SW480 (cell line): ENCODE measurements around the gene TMEM176A.
"Not testable (repeated sequence)": the region's sequence is repeated elsewhere in the genome, so short reads cannot be mapped to it uniquely, and the experiment has no call there.

Experiments used
- DNase-seq: peaks from one replicate; pipeline ENCODE4 v3.0.0-alpha.2; 2016; ENCODE audit warnings: low spot score

The TMEM176A gene

DNA sequence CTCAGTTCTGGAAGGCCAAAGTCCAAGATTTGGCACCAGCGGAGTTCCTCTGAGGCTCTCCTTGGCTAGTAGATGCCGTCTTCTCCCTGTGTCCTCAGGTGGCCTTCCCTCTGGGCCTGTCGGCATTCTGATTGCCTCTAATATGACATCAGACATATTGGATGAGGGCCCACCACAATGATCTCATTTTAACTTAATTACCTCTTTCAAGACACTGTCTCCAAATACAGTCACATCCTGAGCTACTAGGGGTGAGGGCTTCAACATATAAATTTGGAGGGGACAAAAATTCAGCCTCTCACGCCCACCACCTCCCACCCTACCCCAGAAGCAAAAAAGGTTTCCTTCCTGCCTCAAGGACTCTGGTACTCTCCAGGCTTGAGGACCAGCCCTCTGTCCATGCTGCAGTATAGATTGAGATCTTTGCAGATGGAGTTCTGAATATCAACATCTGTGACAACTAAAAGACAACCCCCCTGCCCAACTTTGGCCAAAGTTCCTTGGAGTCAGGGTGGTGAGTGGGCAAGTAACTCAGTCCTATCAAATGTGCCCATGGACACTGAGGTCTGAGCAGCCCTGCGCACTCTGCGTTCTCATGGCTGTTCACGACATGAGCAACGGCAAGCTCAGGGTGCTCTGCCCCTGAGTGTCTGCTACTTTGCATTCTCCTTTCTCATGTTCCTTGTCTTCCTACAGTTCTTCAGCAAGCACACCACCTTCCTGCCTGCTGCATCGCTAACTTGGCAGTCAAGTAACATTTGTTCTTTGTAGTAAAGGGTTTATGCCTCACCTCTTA, 11.9 kb upstream of the TMEM176A start:
- DNase-seq = no peak

DNA sequence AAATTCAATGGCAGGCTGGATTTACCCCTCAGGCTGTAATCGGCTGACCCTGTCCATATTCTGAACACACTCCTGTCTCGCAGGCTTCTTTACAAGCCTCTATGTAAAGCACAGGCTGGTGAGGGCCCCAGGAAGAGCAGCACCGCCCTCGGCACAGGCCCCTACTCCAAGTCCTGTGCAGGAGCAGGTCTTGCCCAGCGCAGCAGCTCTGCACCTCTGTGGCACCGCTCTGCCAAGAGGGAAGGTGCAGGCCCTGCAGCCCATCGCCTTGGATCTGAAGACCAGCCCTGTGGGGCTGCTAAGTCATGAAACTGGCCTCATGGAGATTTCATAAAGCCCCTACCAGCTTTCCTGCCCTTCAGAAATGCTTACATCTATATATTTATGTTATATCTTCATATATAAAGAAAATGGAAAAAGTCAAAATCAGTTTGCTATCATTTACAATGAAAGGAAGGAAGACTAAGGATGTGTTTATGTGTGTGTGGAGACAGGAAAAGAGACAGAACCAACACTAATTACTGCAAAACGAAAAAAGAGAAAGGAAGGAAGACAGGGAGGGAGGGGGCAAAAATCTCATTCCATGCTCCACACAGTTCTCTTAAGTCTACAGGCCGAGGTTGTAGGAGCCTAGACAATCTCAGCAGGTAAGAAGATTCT, 10.0 kb upstream of the TMEM176A start:
- DNase-seq = no peak

DNA sequence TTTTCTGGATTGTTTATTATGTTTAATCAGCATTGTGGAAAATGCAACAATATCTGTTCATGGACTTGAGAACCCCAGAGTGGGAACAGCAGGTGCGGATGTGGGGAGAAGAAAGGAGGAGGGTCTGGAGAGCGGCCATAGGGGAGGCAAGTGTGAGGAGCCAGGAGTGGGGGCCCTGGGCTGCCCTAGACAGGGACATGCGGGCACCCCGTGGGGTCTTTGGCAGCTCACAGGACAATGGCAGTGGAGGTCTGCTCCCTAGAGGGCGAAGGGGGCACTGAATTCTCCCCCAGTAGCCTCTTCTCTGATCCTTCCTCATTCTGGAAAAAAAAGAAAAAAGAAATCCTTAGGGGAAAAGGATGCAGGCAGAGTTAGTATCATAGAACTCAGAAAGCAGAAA, 9.3 kb upstream of the TMEM176A start:
- DNase-seq = no peak

DNA sequence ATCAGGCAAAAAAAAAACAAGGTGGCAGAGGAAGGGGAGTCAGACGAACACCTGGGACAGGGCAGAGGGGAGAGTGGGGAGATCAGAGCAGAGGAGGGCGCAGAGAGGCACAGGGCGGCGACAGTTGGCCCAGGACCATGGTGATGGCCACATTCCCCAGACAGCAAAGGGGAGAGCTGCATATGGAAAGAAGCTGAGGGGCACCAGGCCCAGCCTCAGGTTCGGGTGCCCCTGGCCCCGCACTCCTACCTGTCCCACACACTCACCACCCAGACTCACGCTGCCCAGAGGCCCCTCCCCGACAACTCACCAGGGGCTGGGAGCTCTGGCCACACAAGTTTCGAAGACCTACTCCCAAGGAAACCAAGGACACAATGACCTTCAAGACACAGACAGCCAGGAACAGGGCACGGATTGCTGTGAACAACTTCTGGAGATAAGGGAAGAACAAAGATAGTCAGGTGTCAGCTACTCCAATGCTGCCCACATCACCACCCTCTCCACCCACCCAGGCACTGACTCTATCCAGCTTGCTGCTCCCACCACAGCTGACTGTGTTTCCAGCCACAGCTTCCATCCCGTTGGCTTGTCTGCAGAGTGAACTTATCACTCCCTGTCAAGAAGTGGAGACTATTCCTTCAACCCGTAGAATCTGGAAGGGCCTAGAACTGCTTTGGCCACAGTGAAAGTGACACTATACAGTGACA, 8.7 kb upstream of the TMEM176A start:
- no peak for DNase-seq

DNA sequence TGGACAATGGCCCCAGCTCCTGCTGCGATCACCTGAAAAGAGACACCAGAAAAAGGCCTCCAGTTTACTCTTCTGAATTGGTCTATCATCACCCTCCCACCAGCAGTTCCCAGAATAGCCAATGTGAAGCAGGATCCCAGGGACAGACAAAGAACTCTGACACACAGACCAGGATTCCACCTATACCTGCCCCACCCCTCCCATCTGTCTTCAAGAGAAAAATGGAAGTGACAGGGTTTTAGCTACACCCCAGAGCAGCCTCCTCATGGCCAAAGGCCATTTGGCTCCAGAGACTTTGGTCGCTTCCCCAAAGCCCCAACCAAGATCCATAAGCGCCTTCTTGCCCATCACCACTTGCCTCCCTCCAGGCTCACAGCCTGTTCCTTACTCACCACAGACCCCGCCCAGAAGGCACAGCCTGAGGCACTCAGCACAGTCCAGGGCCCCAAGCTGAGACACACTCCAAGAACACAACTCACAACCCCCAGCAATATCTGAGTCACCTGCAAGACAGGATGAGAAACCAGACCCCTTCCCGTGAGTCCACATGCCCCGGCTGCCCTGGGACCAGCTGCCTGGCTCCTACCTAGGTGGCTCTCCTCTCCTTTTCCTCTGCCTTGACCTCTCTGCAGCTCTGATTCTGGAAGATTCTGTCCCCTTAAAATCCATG, 6.9 kb upstream of the TMEM176A start:
- no peak for DNase-seq

DNA sequence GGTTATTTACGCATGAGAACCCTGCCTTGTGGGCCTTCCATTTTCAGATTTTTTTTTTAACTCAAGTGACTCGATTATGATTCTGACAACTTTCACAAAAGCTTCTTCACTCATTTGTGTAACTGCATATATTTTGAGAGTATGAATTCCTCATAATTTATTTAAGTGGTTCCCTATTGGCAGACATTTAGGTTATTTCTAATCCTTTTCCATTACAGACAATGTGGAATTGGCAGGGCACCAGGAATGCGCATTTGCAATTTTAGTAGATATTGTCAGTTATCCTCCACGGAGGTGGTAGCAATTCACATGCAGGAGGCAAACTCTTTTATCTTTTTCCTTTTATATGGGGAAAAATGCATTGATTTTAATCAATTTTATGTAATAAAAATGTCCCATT, 2.9 kb upstream of the TMEM176A start:
- DNase-seq = no peak

DNA sequence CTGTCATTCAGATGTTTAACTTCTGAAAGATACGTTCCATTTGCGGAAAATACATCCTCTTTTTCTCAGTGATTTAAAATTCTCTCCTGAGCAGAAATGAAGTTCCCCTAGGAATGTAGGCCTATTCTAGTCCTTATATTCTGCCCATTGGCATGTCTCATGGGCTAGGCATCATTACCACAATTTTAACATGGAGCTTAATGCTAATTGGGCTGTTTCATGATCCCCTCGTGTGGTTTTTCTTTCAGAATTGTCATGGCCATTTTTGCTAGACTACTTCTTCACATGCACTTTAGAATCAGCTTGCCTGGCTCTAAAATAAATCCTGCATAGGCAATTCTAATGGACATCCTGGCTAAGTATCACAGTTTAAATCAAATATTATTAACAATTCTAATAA, 1.4 kb upstream of the TMEM176A start:
- DNase-seq = no peak

DNA sequence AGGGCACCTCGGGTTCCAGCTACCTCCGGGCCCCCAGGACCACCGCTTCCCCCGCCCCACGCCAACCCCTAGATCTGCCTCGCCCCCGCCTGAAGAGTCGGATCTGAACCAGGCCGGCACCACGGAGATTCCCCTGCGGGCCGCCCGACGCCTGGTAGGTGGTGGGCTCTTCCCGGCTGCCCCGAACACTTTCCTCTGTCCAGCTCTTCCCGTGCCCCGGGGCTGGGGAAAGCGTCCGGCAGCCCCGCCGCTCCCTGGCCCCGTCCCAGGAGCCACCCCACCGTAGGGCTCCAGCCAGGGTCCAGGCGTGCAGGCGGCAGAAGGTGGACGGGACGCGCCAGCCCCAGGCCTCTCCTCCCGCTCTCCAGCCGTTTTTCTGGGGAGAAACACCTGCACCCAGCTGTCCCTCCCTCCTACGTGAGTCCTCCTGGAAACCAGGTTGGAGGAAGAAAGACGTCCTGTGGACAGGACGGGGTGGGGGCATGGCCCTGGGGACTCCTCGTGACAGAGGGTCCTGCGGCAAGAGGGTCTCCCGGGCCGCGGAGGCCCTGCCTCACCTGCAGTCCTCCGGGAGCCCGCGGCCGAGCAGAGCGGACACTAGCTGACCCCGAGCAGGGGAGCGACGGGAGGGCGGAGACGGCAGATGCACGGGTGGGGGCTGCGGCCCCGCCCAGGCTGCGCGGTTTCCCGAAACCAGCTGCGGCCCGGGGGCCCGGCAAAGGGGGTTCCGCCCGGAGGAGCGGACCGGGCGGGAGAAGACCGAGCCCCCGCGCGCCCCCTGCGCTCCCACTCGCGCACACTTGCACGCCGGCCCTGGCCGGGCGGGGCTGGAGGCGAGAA, 608 bp upstream of the TMEM176A start, which contains the start of gene TMEM176B:
Gene TMEM176B (minus strand): TSS at position 624 of the 840 bp plus-strand sequence. CDS start 3,795 bp downstream, outside the sequence.
- DNase-seq = no peak

DNA sequence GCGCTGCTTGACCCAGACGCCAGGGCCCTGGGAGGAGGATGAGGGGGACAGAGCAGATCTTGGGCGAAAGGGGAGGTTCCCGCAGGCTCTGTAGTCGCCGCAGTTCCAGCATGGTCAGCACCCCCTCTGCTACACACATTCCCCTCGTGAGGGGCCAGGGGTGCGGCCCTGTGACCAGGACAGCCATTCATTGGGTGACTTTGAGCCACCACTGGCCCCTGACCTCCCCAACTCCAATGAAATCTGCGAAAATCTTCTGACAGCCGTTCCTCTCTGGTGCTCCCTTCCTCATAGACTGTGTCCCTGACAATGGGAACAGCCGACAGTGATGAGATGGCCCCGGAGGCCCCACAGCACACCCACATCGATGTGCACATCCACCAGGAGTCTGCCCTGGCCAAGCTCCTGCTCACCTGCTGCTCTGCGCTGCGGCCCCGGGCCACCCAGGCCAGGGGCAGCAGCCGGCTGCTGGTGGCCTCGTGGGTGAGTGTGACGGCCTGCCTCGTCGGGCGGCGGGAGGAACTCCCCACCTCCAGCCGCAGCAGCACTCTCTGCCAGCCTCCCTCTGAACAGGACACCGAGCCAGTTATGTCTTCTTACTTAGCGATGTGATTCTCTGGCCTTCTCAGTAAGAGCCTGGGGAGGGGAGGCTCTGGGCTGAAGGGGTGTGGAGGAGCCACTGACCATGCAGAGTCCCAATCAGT, 825 bp downstream of the TMEM176A start:
- no peak for DNase-seq

DNA sequence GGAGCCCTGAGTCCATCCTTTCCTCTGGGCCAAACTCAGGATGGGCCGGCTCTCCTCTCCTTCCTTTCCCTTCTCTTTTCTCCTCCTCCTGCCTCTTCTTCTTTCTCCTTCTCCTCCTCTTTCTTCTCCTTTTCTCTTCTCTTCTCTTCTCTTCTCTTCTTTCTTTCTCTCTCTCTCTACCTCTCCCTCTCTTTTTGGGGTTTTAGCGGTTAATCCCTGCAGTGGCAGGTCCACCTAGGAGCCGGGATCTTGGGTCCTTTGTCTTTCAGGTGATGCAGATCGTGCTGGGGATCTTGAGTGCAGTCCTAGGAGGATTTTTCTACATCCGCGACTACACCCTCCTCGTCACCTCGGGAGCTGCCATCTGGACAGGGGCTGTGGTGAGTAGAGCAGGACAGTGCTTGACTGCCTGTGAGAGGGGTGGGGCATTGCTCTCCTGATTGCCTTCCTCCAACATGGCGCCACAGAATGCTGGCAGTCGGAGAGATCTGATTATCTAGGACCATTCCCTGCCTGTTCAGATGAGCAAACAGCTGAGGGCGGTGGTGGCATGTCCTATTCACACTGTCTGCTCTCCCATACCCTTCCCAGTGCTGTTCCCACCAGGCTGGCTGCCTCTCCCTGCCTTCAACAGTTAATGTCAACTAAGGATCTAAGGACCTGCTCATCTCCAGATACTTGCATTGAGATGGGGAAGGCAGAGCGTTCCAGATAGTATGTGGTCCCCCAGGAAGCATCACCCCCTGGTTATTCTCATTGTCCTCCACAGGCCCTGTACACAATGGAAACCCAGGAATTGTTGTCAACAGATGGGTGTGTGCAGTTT, 1.6 kb downstream of the TMEM176A start:
- no peak for DNase-seq

DNA sequence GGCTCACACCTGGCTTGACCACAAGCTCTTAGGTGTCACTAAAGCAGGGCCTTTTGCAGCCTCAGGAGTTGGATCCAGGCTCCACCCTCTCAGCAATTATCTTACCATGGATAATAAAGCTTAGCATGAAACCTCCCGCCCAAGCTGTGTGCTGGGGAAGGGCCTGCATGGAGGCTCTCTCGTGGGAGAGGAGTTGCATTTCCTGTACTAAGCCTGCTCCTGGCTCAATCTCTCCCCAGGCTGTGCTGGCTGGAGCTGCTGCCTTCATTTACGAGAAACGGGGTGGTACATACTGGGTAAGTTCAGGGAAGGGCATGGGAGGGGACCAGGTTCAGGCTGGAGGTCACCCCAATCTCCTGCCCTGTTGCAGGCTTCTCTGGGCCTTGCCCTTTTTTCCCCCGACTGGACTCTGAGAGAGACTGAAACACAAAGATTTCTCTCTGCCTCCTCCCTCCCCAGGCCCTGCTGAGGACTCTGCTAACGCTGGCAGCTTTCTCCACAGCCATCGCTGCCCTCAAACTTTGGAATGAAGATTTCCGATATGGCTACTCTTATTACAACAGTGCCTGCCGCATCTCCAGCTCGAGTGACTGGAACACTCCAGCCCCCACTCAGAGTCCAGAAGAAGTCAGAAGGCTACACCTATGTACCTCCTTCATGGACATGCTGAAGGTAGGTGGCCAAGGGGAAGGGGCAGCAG, 2.7 kb downstream of the TMEM176A start:
- no peak for DNase-seq

DNA sequence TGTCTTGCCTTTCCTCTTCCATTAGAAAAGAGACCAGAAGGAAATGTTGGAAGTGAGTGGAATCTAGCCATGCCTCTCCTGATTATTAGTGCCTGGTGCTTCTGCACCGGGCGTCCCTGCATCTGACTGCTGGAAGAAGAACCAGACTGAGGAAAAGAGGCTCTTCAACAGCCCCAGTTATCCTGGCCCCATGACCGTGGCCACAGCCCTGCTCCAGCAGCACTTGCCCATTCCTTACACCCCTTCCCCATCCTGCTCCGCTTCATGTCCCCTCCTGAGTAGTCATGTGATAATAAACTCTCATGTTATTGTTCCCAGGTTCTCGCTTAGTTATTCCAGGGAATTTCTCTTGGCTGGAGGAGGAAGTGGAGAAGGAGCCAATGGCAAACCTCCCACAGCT, 4.2 kb downstream of the TMEM176A start:
- no peak for DNase-seq

DNA sequence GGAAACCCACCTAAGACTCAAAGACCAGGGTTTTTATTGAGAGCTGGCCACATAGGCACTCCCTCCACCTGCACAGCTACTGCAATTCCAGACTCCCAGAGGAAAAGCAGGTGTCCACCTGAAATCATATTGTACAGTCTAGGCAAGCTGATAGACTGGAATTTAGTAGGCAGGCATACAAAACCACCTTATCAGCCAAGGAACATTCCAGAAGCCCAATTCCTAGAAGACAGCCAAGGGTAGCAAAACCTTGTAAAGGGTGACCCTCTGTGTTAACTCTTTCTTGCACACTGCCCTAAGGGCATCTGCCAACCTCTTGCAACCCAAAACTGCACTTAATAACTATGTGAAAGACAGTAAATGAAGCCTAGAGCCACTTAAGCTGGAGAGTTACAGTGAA, 5.3 kb downstream of the TMEM176A start:
- DNase-seq = no peak

DNA sequence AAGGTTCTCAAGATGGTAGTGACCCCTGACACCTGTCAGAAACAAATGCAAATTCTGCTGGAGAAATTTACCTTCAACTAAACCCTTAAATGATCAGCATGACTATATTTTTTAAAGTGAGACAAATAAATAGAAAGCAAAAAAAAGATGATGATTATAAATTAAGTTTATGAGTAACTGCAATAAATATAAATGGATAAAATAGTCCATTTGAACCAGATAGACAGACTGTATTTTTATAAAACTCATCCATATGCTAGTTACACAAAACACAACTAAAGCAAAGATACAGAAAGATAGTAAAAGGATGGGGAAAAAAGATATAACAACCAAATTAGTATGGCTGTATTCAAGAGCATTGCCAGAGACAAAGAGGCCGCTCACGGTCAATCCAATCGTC, 5.9 kb downstream of the TMEM176A start:
- DNase-seq = no peak

DNA sequence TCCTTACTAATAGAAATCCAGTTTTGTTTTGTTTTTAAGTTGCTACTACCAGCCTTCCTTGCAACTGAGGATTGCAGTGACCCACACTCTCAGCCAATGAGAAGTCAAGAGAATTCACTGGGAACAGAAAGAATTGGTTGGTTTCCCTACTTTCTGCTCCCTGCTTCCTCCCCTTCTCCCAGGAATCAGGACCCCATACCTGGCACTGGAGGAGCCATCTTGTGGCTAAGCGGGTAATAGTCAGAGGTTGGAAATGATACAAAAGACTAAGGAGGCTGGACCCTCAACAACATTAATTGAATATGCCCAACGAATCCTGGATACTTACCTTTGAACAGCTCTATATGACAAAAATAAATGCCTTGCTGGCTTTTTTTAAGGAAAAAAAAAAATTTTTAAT, 6.3 kb downstream of the TMEM176A start:
- no peak for DNase-seq

DNA sequence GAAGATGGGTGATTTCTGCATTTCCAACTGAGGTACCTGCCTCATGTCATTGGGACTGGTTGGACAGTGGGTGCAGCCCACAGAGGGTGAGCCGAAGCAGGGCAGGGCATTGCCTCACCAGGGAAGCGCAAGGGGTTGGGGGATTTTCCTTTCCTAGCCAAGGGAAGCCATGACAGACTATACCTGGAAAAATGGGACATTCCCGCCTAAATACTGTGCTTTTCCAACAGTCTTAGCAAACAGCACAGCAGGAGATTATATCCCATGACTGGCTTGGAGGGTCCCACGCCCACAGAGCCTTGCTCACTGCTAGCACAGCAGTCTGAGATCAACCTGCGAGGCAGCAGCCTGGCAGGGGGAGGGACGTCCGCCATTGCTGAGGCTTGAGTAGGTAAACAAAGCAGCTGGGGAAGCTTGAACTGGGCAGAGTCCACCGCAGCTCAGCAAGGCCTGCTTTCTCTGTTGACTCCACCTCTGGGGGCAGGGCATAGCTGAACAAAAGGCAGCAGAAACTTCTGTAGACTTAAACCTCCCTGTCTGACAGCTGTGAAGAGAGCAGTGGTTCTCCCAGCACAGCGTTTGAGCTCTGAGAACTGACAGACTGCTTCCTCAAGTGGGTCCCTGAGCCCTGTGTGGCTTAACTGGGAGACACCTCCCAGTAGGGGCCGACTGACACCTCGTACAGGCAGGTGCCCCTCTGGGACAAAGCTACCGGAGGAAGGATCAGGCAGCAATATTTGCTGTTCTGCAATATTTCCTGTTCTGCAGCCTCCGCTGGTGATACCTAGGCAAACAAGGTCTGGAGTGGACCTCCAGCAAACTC, 7.3 kb downstream of the TMEM176A start:
- DNase-seq = not testable (repeated sequence)

DNA sequence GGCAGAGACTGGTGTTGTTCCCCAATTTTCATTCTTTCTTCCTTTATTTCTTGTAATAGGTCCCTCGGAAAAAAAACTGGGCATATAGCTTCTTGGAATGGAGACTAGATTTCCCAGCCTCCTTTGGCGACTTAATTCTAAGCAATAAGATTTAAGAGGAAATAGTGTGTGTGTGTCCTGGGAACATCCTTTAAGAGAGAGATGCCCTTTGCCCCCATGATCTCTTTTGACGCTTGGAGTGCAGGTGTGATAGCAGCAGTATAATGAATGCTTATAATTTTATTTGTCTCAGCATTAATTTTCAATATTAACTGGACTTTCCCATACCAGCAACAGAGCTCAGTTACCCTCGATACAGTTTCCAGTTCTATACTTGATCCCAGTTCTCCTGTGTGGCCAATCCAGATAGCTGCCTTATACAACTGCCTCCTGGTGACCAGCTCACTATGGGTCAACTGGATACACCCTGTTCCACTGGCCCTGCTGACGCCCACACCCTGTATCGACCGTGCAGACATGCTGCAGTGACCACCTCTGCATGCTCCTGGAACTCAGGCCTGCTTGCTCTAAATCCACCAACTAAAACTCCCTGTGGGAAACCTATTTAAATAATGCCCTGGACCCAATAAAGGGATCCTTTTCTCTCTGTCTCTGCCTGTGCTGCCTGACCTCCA, 13.9 kb downstream of the TMEM176A start:
- DNase-seq = no peak

DNA sequence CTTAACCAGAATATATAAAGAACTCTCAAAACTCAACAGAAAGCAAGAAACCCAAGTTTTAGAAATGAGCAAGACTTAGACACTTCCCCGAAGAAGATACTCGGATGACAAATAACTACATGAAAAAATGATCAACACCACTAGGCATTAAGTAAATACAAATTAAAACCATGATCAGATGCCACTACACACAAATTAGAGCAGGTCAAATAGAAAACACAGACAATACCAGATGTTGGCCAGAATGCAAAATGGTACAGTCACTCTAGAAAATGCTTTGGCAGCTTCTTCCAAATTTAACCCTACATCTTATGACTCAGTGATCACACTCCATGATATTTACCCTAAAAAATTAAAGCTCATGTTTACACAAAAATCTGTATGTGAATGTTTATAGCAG, 18.4 kb downstream of the TMEM176A start:
- DNase-seq = no peak
